Neural cell (in vitro differentiated cells): ENCODE data around the gene STRBP.

ENCODE experiments used
- CTCF ChIP-seq: fragments of 450-650 bp; IDR thresholded peaks from 2 replicates; pipeline ENCODE4 v1.5.1; 2014; ENCODE audit warnings: antibody characterized with exemption, mild to moderate bottlenecking, moderate library complexity; ENCODE audit not compliant: poor library complexity, severe bottlenecking
- EP300 ChIP-seq: fragments of 450-650 bp; conservative IDR thresholded peaks from 2 replicates; pipeline ENCODE4 v1.6.1; 2014; ENCODE audit warnings: antibody characterized with exemption, mild to moderate bottlenecking, moderate library complexity; ENCODE audit not compliant: poor library complexity, severe bottlenecking
- EZH2 ChIP-seq: fragments of 200-600, 300-800 bp; shearing (Covaris generic), sonication (generic); IDR thresholded peaks from 2 replicates; pipeline ENCODE4 v1.6.1; 2014; ENCODE audit warnings: antibody characterized with exemption, low read length, borderline replicate concordance, mild to moderate bottlenecking; ENCODE audit not compliant: insufficient read depth, poor library complexity, severe bottlenecking
- MXI1 ChIP-seq: fragments of 450-650 bp; conservative IDR thresholded peaks from 2 replicates; pipeline ENCODE4 v1.6.1; 2014; ENCODE audit warnings: antibody characterized with exemption, mild to moderate bottlenecking; ENCODE audit not compliant: poor library complexity, severe bottlenecking
- POLR2AphosphoS5 ChIP-seq: IDR thresholded peaks from 2 replicates; pipeline ENCODE4 v1.6.1; 2012
- SMC3 ChIP-seq: fragments of 450-650 bp; conservative IDR thresholded peaks from 2 replicates; pipeline ENCODE4 v1.6.1; 2014; ENCODE audit warnings: antibody characterized with exemption, mild to moderate bottlenecking, moderate library complexity; ENCODE audit not compliant: poor library complexity
- TAF1 ChIP-seq: IDR thresholded peaks from 2 replicates; pipeline ENCODE4 v1.6.1; 2012; ENCODE audit warnings: low read depth
- TF ChIP-seq, protein P1 (sequence below): IDR thresholded peaks from 2 replicates; pipeline ENCODE4 v1.6.1; 2012; ENCODE audit warnings: borderline replicate concordance

GRCh38 chr9:123239726-123240125 is 28.7 kb downstream of the STRBP start:
- TF ChIP-seq CTCF (no peak), EZH2 (no peak), EP300 (no peak), MXI1 (no peak), POLR2AphosphoS5 (no peak), SMC3 (no peak), TAF1 (no peak)
- TF ChIP-seq, protein P1, sequence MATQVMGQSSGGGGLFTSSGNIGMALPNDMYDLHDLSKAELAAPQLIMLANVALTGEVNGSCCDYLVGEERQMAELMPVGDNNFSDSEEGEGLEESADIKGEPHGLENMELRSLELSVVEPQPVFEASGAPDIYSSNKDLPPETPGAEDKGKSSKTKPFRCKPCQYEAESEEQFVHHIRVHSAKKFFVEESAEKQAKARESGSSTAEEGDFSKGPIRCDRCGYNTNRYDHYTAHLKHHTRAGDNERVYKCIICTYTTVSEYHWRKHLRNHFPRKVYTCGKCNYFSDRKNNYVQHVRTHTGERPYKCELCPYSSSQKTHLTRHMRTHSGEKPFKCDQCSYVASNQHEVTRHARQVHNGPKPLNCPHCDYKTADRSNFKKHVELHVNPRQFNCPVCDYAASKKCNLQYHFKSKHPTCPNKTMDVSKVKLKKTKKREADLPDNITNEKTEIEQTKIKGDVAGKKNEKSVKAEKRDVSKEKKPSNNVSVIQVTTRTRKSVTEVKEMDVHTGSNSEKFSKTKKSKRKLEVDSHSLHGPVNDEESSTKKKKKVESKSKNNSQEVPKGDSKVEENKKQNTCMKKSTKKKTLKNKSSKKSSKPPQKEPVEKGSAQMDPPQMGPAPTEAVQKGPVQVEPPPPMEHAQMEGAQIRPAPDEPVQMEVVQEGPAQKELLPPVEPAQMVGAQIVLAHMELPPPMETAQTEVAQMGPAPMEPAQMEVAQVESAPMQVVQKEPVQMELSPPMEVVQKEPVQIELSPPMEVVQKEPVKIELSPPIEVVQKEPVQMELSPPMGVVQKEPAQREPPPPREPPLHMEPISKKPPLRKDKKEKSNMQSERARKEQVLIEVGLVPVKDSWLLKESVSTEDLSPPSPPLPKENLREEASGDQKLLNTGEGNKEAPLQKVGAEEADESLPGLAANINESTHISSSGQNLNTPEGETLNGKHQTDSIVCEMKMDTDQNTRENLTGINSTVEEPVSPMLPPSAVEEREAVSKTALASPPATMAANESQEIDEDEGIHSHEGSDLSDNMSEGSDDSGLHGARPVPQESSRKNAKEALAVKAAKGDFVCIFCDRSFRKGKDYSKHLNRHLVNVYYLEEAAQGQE, result no peak
